NCI-H524 treated with DMSO at 0.1 percent for 48 hours (cell line): ENCODE data around the gene NLGN3.

Experiments used
- DNase-seq: peaks from one replicate; lab custom pipeline; 2025; lab: John Stamatoyannopoulos, UW

NLGN3 gene

DNA sequence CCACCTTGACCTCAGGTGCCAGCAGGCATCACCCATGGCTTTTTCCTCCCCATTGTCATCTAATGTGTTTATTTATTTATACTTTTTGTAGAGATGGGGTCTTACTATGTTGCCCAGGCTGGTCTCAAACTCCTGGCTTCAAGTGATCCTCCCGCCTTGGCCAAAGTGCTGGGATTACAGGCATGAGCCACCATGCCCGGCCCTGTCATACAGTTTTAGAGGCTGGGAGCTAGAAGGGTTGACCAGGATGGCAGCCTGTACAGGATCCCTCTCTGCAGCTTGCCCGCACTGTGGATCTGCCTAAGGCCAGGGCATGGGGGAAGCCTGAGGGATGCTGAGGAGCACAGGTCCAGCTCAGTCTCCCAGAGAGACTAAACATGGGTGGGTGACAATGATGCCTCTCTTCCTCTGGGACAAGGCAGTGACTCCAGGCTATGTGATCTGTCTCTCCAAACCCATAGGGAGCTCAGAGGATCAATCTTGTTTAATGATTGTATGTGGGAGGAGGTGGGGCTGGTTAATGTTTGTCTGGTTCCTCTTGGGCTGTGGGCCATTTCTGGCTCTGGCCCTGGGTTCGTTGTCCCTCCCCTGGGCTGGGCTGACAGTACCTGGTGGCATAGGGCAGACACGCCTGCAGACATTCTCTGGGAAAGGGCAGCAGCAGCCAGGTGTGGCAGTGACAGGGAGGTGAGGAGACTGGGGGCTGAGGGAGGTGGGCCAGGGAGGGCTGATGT, 70.1 kb downstream of the NLGN3 start:
- no peak for DNase-seq

DNA sequence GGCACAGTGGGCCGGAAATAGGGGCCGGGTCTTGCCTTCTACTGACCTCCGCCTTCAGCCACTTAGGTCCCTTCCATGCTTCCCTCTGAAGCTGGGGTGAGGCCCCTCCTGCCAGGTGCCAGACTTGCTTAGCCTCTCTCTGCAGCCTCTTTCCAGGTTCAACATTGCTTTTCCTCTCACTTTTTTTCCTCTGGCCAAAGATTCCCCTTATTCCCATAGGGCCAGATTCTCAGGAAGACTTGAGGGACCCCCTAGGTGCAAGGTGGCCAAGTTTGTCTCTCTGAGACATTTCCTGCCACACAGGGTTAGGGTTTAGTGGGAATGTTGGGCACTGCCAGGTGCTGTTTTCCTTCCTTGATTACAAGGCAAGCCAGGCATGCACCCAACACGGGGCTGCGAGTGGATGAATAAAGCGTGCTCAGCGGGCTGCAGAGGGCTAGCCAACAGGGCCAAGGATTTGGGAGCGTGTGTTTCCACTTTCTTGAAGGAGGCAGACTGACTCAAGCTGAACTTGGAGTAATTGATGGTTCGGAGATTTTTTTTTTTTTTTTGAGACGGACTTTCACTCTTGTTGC, 70.8 kb downstream of the NLGN3 start:
- DNase-seq: no peak

DNA sequence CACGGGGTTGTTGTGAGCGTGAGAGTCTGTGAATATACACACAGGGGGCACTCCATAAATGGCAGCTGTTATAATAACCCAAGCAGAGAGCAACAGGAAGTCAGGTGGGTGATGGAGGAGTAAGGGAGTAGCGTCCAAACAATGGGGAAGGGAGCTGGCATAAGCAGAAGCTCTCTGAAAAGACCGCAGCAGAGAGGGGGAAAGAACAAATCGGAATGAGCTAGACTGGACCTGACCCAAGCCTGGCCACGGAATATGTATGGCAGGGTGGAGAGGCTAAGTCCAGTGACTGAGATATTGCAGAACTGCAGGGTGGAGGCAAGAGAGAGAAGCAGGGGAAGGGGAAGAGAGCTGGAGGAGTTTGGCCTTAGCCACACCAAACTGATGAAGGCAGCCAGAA, 71.8 kb downstream of the NLGN3 start:
- no peak for DNase-seq

DNA sequence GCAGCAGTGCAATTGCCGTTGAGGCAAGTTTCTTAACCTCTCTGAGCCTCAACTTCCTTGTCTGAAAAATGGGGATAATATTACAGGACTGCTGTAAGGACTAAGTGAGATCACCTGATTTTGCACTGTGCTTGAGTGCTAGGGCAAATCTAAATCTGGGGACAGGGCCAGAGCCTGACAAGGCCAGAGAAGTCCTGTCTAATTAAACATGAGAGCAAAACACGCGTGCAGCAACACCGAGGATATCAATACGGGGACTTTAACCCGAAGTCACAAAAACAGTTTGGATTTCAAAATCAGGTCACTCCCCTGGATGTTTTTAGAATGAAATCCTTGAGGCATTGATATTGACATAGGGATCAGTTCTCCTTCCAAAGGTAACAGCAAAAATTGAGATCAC, 72.7 kb downstream of the NLGN3 start:
- DNase-seq: no peak
